ENCODE results near the gene ASB6. TPM values are rescaled to one million over a fixed set of nuclear protein-coding genes. Genes with fewer than 3 reads are reported as not detected.

ASB6 gene
- total RNA-seq, 4 donors from 2014 or later, result 14.5 to 35.4 (median 16.3) TPM

GRCh38 chr9:129675620-129676019, 33.7 kb upstream of the ASB6 start:
- no peak for TF ChIP-seq CTCF (IDR thresholded peaks at IDR 0.05)
- DNase-seq (ENCODE audit: low spot score) (no peak), ATAC-seq (ENCODE audit: low FRiP score) (no peak)

GRCh38 chr9:129674229-129674628, 32.3 kb upstream of the ASB6 start:
- DNase-seq (ENCODE audit: low spot score) (no peak), ATAC-seq (ENCODE audit: low FRiP score) (no peak)
- TF ChIP-seq CTCF (IDR thresholded peaks at IDR 0.05), result no peak

GRCh38 chr9:129673602-129674001, 31.7 kb upstream of the ASB6 start:
- no peak for TF ChIP-seq CTCF (IDR thresholded peaks at IDR 0.05)
- no peak for ATAC-seq (ENCODE audit: low FRiP score)
- DNase-seq (ENCODE audit: low spot score), result no peak

- TF ChIP-seq CTCF (IDR thresholded peaks at IDR 0.05), result no peak
- DNase-seq (ENCODE audit: low spot score) (no peak), ATAC-seq (ENCODE audit: low FRiP score) (no peak)
Observed at GRCh38 chr9:129672702-129673101, 30.8 kb upstream of the ASB6 start.

DNA sequence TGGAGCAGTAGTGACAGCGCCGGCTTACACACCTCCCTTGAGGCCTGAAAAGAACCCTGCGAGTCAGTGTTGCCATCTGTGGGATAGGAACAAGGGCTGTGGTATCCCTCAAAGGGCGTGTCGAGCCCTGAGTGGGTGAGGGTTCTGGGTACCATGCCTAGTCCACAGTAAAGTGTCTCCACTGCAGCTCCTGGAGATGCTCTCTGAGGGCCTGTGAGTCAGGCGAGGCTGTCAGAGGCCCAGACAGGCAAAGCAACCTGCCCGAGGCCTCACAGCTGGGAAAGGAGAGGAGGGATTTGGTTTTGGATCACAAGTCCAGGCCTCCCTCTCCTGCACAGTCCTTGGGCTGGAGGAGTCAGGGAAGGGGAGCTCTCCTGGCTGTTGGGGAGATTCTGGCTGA, 29.6 kb upstream of the ASB6 start:
- ATAC-seq (ENCODE audit: low FRiP score), result no peak
- no peak for DNase-seq (ENCODE audit: low spot score)
- no peak for TF ChIP-seq CTCF (IDR thresholded peaks at IDR 0.05)

DNA sequence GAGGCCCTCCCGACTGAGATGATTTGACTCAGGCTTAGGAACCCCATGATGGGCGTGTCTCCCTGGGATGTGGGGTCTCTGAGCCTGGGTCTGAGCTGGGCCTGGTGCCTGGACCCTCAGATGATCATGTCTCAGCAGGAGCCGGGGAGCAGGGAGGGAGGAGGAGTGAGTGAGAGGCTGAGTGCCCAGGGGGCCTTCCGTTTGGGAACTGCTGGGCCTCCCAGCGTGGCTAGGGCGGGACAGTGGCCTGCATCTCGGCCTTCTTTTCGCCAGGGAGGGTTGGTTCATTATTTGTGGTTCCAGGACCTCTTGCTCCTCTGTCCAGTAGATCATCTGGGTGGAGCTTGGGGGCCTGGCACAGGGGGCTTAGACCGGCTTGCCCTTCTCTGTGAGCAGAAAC, 29.1 kb upstream of the ASB6 start:
- no peak for TF ChIP-seq CTCF (IDR thresholded peaks at IDR 0.05)
- DNase-seq (ENCODE audit: low spot score) (no peak), ATAC-seq (ENCODE audit: low FRiP score) (no peak)

GRCh38 chr9:129669946-129670345, 28.0 kb upstream of the ASB6 start:
- no peak for TF ChIP-seq CTCF (IDR thresholded peaks at IDR 0.05)
- ATAC-seq (ENCODE audit: low FRiP score) (no peak), DNase-seq (ENCODE audit: low spot score) (no peak)
